ENCODE results near the gene CRAMP1.

The CRAMP1 gene

DNA sequence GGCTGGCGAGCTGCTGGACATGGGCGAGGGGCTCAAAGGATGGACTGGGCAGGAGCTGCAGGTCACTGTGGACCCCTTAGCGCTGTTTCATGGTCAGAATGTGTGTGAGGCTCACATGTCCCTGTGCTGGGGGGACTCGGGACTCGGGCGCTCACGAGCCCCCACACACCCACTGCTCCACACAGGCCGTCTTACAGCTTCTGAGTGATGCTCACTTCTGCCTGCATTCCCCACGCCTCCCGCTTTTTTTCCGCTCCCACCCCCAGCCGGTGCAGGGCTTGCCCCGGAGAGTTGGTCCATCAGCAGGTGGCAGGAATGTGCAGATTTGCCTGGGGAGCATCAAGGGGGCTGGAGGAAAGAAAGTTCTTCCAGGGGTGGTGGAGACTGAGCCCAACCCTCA is 45.7 kb downstream of the CRAMP1 start:
- DNase-seq (ENCODE audit: low read depth): no peak

- no peak for DNase-seq (ENCODE audit: low read depth)
These were observed 46.9 kb downstream of the CRAMP1 start for GRCh38 chr16:1659031-1659430.

DNA sequence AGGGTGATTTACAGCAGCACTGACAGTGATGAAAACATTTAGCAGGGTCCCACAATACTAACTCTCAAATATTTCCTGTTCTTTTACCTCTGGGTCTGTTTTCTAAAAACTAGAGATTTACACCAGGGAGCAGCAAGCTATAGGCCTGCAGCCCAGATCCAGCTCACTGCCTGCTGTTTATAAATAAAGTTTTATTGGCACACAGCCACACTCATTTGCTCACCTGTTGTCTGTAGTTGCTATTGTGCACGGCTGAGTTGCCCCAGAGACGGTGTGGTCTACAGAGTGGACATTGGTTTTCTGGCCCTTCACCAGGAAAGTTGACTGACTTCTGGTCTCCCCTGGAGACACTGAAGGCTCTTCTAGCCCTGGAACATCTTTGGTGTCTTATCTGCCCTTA is 49.7 kb downstream of the CRAMP1 start:
- no peak for DNase-seq (ENCODE audit: low read depth)

DNA sequence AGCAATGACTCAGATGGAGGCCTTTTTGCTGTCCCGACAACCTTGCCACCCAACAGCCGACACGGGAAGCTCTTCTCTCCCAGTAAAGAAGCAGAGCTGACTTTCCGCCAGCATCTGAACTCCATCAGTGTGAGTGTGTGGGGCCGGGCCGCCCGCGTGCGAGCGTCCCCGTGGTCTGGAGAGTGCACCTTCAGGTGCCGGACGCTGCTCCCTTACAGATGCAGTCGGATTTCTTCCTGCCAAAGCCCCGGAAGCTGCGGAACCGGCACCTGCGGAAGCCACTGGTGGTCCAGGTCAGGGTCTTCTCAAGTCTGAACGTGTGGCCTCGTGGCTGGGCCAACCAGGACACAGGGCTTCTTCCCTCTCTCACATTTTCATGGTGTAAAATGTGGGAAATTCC is 50.4 kb downstream of the CRAMP1 start:
- no peak for DNase-seq (ENCODE audit: low read depth)

GRCh38 chr16:1665829-1666228 is 53.7 kb downstream of the CRAMP1 start:
- no peak for DNase-seq (ENCODE audit: low read depth)

- DNase-seq (ENCODE audit: low read depth): no peak
These were observed 54.2 kb downstream of the CRAMP1 start for GRCh38 chr16:1666316-1666715.

- no peak for DNase-seq (ENCODE audit: low read depth)
These were observed 55.1 kb downstream of the CRAMP1 start for GRCh38 chr16:1667271-1667670.

- DNase-seq (ENCODE audit: low read depth): no peak
These were observed 55.8 kb downstream of the CRAMP1 start for GRCh38 chr16:1667916-1668315.

GRCh38 chr16:1668612-1669319 is 56.6 kb downstream of the CRAMP1 start:
- DNase-seq (ENCODE audit: low read depth): no peak

GRCh38 chr16:1669698-1670097 is 57.5 kb downstream of the CRAMP1 start:
- DNase-seq (ENCODE audit: low read depth): no peak

DNA sequence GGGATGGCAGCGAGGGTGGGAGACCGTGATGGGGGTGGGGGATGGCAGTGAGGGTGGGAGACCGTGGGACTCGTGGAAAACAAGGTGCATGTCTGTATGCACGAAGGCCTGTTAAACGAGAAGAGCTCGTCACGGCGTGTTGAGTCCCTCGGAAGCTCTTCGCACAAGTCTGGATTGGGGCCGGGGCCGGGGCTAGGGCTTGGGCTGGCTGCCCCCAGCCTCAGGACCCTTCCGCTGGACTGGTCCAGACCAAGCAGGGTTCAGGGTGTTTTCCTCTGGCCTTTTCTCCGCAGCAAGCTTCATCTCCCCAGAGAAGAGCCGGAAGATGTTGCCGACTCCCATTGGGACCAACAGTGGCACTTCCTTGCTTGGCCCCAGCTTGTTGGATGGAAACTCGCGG is 58.2 kb downstream of the CRAMP1 start:
- DNase-seq (ENCODE audit: low read depth): no peak

GRCh38 chr16:1670866-1671265 is 58.7 kb downstream of the CRAMP1 start:
- DNase-seq (ENCODE audit: low read depth): no peak

- no peak for DNase-seq (ENCODE audit: low read depth)
These were observed 61.4 kb downstream of the CRAMP1 start for GRCh38 chr16:1673424-1674151.

DNA sequence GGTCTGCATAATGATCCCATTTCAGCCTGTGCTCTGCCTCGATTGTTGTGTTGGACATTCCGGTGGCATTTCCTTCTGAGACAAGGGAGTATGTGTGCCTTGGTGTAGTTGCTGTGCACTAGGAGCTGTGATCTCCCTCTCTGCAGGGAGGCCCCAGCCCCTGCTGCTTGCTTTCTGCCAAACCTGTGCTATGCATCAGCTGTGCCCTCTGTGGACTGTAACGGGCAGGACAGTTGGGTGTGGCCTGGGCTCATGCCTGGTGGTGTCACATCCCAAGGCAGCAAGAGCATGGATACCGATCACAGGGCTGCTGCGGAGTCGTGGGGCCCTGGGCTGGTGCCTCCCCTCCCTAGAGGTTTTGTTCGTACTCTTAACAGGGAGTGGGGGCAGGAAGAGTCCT is 62.1 kb downstream of the CRAMP1 start:
- DNase-seq (ENCODE audit: low read depth): no peak

GRCh38 chr16:1674751-1675664 is 62.8 kb downstream of the CRAMP1 start:
- peak; percentile 85 for DNase-seq (ENCODE audit: low read depth)

- DNase-seq (ENCODE audit: low read depth): no peak
These were observed 64.5 kb downstream of the CRAMP1 start for GRCh38 chr16:1676661-1677060.

DNA sequence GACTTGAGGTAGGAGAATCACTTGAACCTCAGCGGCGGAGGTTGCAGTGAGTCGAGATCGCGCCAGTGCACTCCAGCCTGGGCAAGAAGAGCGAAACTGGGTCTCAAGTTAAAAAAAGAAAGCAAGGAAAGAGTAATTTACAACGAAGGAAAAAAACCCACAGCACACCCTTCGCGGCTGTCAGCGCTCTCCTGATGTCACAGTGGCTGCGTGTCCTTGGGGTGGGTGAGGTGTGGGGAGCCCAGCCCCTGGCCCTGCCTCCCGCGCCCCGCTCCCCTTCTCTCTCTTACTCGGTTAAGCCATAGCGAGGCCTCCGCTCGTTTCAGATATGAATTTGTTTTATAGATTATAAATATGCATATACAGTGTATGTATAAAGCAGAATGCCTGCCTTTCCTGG is 65.2 kb downstream of the CRAMP1 start:
- DNase-seq (ENCODE audit: low read depth): no peak

- peak; percentile 96 for DNase-seq (ENCODE audit: low read depth)
These were observed 65.9 kb downstream of the CRAMP1 start, which contains the start of gene JPT2 for GRCh38 chr16:1677942-1678499. TSS of gene JPT2 (plus strand) at chr16:1678279. CDS start at chr16:1678313, 34 bp downstream.

DNA sequence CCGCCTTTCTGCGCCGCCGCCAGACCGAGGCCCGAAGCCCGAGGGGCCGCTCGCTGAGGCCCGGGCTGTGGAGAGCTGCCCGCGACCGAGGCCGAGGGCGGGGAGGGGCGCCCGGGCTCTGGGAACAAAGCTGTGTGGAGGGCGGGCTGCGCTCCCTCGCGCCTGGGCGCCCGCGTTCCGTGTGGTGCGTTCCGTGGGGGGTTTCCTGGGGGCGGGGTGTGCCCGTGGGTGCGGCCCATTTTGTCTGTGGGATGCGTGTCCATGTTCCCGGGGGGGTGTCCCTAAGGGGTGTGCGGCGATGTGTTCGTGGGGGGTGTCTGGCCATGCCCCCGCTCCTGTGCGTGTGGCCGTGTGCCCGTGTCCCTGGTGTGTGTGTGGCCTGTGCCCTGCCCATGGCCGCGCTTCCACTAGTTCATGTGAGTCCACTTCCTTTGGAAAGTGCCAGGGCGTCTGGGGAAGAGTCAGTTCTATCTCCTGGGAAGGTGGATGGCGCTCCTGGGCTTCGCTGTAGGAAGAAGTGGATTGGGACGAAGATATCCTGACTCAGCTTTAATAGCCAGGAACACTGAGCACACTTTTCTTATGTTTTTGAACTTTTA is 66.4 kb downstream of the CRAMP1 start:
- DNase-seq (ENCODE audit: low read depth): peak; percentile 58

- no peak for DNase-seq (ENCODE audit: low read depth)
These were observed 68.2 kb downstream of the CRAMP1 start for GRCh38 chr16:1680361-1680760.

GRCh38 chr16:1681032-1681431 is 68.9 kb downstream of the CRAMP1 start:
- no peak for DNase-seq (ENCODE audit: low read depth)
